ENCODE data around the gene ADNP.

GRCh38 chr20:50865591-50865990 lies 65.6 kb downstream of the ADNP start:
- TF ChIP-seq FOSL2 (IDR thresholded peaks at IDR 0.05; ENCODE audit: borderline replicate concordance, low read depth) (no peak), CTCF (IDR thresholded peaks at IDR 0.05) (no peak), EP300 (IDR thresholded peaks at IDR 0.05; ENCODE audit: borderline replicate concordance in 1 of 2, low read depth in 1 of 2, low read length in 1 of 2) (no peak), ELF1 (IDR thresholded peaks at IDR 0.05) (no peak), JUND (IDR thresholded peaks at IDR 0.05) (no peak), RCOR1 (IDR thresholded peaks at IDR 0.05; ENCODE audit: low read length) (no peak), MEF2A (IDR thresholded peaks at IDR 0.05; ENCODE audit: borderline replicate concordance, low read depth) (no peak), YY1 (IDR thresholded peaks at IDR 0.05; ENCODE audit: low read depth) (no peak), TAF1 (IDR thresholded peaks at IDR 0.05; ENCODE audit: borderline replicate concordance, low read depth, low read length) (no peak), SMC3 (IDR thresholded peaks at IDR 0.05; ENCODE audit: low read depth, low read length) (no peak)

Measured in SK-N-SH (cell line).